ENCODE results near the gene LRRN2. TPM values are rescaled to one million over a fixed set of nuclear protein-coding genes. Genes with fewer than 3 reads are reported as not detected.

Gene LRRN2
- total and polyA plus RNA-seq, 2 experiments from 2014 or later: 3.7 to 4.9 TPM

DNA sequence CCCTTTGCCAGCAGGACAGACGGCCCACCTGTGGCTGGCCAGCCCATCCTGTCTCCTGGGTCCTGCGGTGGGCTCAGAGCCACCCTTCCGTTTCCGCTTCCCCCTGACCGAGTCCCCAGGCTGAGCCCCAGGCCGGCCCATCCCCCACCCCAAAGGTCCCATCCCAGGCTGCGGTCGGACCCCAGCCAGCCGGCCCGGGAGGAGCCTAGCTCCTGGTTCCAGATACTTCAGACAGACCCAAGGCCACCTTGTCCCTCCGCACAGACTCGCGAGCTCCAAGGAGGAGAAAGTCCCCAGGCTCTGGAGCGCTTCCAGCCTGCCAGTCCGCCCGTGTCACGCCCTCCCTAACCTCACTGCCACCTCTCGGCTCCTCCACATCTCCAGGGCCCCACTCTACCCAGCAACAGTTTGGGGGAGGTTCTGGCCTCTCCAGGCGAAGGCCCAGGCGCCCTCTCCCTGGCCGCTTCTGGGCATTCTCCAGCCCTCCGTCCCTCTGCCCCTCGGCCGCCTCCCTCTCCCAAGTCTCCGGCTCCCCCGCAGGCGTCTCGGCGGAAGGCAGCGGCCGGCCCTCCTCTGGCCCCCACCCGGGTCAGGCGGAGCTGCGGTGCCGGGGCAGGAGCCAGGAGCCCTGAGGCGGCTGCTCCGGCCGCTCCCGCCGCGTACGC, 835 bp downstream of the LRRN2 start:
- Histone ChIP-seq H3K36me3 (no peaks in the 10 kb centered on the region), H3K4me1 (ENCODE audit: low read depth) (peaks cover 3% of the 10 kb centered on the region), H3K9me3 (ENCODE audit: low read depth) (no peaks in the 10 kb centered on the region), H3K4me3 (peak overlapping the region; percentile 53), H3K27me3 (peaks cover 71% of the 10 kb centered on the region), H3K27ac (no peak overlapping the region)
- DNase-seq (ENCODE audit: low read depth in 1 of 2, low spot score in 1 of 2): peak; percentile 14 to 19
- no peak for TF ChIP-seq CTCF (IDR thresholded peaks at IDR 0.05; ENCODE audit: low read depth, low read length)

GRCh38 chr1:204684206-204684570, 1.4 kb downstream of the LRRN2 start:
- no peak for DNase-seq (ENCODE audit: low read depth in 1 of 2, low spot score in 1 of 2)
- H3K4me1 ChIP-seq (ENCODE audit: low read depth): peaks cover 3% of the 10 kb centered on the region
- H3K36me3 ChIP-seq: no peaks in the 10 kb centered on the region
- H3K27me3 ChIP-seq: peaks cover 65% of the 10 kb centered on the region
- TF ChIP-seq CTCF (IDR thresholded peaks at IDR 0.05; ENCODE audit: low read depth, low read length): no peak
- peak overlapping the region; percentile 53 for H3K4me3 ChIP-seq
- no peaks in the 10 kb centered on the region for H3K9me3 ChIP-seq (ENCODE audit: low read depth)
- H3K27ac ChIP-seq: no peak overlapping the region

GRCh38 chr1:204683284-204684205, 2.0 kb downstream of the LRRN2 start:
- peaks cover 3% of the 10 kb centered on the region for H3K4me1 ChIP-seq (ENCODE audit: low read depth)
- H3K36me3 ChIP-seq: no peaks in the 10 kb centered on the region
- H3K27ac ChIP-seq: no peak overlapping the region
- no peaks in the 10 kb centered on the region for H3K9me3 ChIP-seq (ENCODE audit: low read depth)
- TF ChIP-seq CTCF (IDR thresholded peaks at IDR 0.05; ENCODE audit: low read depth, low read length): no peak
- peaks cover 59% of the 10 kb centered on the region for H3K27me3 ChIP-seq
- no peak overlapping the region for H3K4me3 ChIP-seq
- no peak for DNase-seq (ENCODE audit: low read depth in 1 of 2, low spot score in 1 of 2)

- peaks cover 29% of the 10 kb centered on the region for H3K27me3 ChIP-seq
- H3K27ac ChIP-seq: no peak overlapping the region
- no peaks in the 10 kb centered on the region for H3K36me3 ChIP-seq
- DNase-seq (ENCODE audit: low read depth in 1 of 2, low spot score in 1 of 2): no peak
- no peaks in the 10 kb centered on the region for H3K4me1 ChIP-seq (ENCODE audit: low read depth)
- TF ChIP-seq CTCF (IDR thresholded peaks at IDR 0.05; ENCODE audit: low read depth, low read length): no peak
- no peak overlapping the region for H3K4me3 ChIP-seq
- H3K9me3 ChIP-seq (ENCODE audit: low read depth): no peaks in the 10 kb centered on the region
Measured at GRCh38 chr1:204680461-204680860, 5.1 kb downstream of the LRRN2 start.

DNA sequence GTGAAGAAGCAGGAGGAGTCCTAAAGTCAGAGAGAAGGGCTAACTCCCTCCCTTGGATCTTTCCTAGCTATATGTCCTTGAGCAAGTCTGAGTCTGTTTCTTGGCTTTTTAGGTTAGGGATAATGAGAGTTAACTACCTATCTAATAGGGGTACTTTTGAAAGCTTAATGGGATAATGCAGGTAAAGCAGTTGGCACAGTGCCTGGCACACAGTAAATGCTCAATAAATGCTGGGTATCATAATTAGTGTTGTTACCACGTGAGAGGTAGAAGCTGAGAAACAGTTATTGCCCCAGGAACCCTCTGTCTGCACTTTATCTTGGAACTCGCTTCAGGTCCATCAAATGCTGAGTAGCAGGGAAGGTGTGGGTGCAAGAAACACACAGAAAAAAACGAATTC, 5.5 kb downstream of the LRRN2 start:
- Histone ChIP-seq H3K36me3 (no peaks in the 10 kb centered on the region), H3K27ac (no peak overlapping the region), H3K4me3 (no peak overlapping the region), H3K4me1 (ENCODE audit: low read depth) (no peaks in the 10 kb centered on the region), H3K27me3 (peaks cover 25% of the 10 kb centered on the region), H3K9me3 (ENCODE audit: low read depth) (no peaks in the 10 kb centered on the region)
- DNase-seq (ENCODE audit: low read depth in 1 of 2, low spot score in 1 of 2): no peak
- no peak for TF ChIP-seq CTCF (IDR thresholded peaks at IDR 0.05; ENCODE audit: low read depth, low read length)

All from cardiac muscle cell (in vitro differentiated cells and primary cell).